ENCODE measurements around the gene IRF9.

- TF ChIP-seq CTCF (IDR thresholded peaks at IDR 0.05 in 8 of 11, conservative IDR thresholded peaks at IDR 0.05 in 3 of 11) (peak in 4 of 11 experiments; percentile 4 to 28 (median 17)), POLR2A (IDR thresholded peaks at IDR 0.05) (peak in 2 of 3 donors; percentile 6 to 42)
Measured at GRCh38 chr14:24114532-24115421, 46.3 kb upstream of the IRF9 start, which contains the start of the genes DCAF11 and NRL.

Data from spleen (tissue), 7 donors.